Gastrocnemius medialis (tissue), 4 donors: Measurements from ENCODE around the gene EXO1.
"Not testable (repeated sequence)": the region's sequence is repeated elsewhere in the genome, so short reads cannot be mapped to it uniquely, and the experiment has no call there.

Experiments used
- POLR2A ChIP-seq, 2 donors: fragments of 450-650 bp; IDR thresholded peaks; one replicate each; pipeline ENCODE4 v1.6.1; 2017; ENCODE audit warnings: antibody characterized with exemption in 2 of 2, mild to moderate bottlenecking in 2 of 2, moderate library complexity in 2 of 2
- TF ChIP-seq, protein P1 (sequence below), 5 experiments: fragments of 450-650 bp in 3 of 5; fragments of 200-600 bp in 2 of 5; sonication (generic) in 2 of 5; IDR thresholded peaks in 4 of 5; conservative IDR thresholded peaks in 1 of 5; 1 replicate in 4 of 5; 2 replicates in 1 of 5; pipeline ENCODE4 v1.5.1; 2016 to 2019; ENCODE audit warnings: antibody characterized with exemption in 5 of 5, mild to moderate bottlenecking in 3 of 5, moderate library complexity in 3 of 5

DNA sequence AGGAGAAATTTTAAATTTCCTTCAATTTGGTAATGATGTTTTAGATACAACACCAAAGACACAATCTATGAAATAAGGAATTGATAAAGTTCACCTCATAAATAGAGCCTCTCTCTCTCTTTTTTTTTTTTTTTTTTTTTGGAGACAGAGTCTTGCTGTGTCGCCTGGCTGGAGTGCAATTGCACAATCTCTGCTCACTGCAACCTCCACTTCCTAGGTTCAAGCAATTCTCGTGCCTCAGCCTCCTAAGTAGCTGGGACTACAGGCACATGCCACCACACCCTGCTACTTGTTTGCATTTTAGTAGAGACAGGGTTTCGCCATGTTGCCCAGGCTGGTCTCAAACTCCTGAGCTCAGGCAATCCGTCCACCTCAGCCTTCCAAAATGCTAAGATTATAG, 43.3 kb upstream of the EXO1 start:
- TF ChIP-seq, protein P1, sequence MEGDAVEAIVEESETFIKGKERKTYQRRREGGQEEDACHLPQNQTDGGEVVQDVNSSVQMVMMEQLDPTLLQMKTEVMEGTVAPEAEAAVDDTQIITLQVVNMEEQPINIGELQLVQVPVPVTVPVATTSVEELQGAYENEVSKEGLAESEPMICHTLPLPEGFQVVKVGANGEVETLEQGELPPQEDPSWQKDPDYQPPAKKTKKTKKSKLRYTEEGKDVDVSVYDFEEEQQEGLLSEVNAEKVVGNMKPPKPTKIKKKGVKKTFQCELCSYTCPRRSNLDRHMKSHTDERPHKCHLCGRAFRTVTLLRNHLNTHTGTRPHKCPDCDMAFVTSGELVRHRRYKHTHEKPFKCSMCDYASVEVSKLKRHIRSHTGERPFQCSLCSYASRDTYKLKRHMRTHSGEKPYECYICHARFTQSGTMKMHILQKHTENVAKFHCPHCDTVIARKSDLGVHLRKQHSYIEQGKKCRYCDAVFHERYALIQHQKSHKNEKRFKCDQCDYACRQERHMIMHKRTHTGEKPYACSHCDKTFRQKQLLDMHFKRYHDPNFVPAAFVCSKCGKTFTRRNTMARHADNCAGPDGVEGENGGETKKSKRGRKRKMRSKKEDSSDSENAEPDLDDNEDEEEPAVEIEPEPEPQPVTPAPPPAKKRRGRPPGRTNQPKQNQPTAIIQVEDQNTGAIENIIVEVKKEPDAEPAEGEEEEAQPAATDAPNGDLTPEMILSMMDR (IDR thresholded peaks at IDR 0.05 in 4 of 5, conservative IDR thresholded peaks at IDR 0.05 in 1 of 5): not testable (repeated sequence)
- not testable (repeated sequence) for TF ChIP-seq POLR2A (IDR thresholded peaks at IDR 0.05)
